LoVo (cell line): ENCODE data around the gene SIK3.

ENCODE experiments used
- DNase-seq: peaks from one replicate; pipeline ENCODE4 v3.0.0-alpha.2; 2016; ENCODE audit warnings: low spot score

The SIK3 gene

DNA sequence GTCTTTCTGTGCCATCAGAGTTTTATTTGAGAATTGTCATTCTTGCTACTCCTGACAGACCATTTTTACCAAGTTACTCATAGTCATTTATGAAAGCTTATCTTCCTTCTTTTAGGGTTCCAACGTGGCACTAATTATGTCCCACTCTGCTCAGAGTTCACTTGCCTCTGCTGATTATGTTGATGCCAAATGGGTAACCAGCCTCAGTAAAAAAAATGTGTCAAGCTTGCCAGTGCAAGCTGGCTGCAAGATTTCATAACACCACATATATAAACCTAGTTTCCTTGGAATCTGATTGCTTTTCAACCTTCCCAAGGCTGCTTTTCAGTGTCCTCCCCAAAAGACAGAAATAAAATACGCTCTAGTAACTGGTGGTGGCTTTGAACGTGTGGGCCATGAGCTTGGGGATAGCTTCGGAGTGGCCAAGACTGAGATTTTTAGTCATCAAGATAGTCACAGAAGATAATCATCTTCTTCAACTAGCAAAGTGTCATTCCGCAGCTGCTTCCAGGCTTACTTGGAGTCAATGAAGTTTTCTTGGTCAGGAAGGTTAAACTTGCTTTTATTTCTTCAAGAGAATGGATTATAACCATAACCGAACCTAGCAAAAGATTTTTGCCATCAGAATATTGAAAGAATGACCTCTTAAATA, 231.3 kb downstream of the SIK3 start:
- no peak for DNase-seq

DNA sequence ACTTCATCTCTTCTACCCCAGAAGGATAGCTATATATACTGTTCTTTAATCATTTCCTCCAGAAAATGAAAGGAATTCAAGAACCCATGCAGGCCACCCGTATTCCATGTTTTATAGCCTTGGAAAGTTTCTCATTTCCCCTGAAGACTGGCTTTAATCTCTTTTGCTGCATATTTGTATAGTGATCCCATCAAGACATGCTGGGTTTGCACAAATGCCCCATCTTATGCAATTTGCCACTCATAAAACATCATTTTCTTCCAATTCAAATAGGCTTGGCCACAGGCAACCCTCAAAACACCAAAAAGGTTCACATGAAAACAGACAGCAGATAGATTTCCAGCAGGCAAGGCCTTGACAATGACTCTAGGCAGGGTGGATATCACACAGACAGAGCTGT, 232.5 kb downstream of the SIK3 start:
- DNase-seq: no peak

DNA sequence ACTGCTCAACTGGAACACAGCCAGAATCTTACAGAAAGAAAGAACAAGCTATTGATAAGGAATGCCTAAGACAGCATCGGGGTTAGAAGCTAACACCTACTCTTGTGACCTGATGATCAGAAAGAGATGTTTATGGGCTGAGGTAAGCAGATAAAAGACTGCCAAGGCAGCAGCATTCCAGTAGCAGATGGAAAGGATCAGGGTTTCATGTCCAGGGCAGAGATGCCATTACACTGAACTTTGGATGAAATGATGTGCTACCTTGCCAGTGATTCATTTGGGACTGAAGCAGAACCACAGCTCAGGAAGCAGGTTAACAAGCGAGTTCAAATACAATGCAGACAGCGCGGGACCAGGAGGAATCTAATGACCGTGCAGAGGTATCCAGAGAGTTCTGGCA, 233.7 kb downstream of the SIK3 start:
- DNase-seq: no peak

DNA sequence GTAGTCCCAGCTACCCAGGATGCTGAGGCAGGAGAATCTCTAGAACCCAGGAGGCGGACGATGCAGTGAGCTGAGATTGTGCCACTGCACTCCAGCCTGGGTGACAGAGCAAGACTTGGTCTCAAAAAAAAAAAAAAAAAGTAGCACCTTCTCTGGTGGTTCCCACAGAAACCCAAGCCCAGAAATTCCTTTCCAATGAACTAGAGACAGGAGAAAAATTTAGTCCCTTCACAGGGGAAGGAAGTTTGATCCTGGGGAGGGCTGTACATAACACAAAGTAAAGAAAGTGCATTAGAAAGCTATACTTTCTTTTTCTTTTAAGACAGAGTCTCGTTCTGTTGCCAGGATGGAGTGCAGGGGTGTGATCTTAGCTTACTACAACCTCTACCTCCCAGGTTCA, 235.3 kb downstream of the SIK3 start:
- no peak for DNase-seq

DNA sequence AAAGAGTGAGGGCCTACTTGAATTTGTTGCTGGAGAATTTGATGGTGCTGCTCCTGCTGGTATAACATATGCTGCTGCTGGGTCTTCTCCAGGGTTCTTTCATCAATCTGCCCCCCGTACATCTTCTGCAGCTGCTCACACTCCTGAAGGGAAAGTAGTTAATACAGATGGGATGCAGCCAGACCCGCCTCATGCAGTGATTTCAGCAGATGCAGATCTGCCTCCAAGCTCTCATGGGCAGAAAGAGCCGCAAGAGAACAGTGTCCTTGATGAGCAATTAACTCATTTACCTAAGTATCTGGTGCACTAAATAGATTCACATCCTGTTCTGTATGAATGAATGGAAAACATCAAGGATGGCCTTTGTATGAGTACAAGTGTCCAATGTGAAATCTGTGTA, 236.0 kb downstream of the SIK3 start:
- no peak for DNase-seq

DNA sequence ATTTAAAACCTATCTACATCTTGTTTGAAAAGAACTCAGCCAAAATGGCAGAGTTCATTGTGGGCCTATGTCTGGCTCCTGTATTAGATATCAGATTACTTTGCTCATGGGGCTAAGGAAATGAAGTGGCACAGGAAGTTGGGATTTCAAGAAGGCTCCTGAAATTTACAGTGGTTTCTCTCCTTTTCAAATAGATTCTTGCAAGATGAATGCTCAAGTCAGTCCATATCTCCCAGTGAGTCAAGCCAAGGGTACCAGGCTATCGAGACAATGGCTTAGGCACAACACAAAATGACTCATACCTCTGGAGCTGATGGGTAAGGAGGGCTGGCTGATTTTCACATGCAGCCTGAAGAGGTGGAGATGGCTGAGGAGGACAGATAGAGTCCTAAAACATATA, 236.7 kb downstream of the SIK3 start:
- no peak for DNase-seq

DNA sequence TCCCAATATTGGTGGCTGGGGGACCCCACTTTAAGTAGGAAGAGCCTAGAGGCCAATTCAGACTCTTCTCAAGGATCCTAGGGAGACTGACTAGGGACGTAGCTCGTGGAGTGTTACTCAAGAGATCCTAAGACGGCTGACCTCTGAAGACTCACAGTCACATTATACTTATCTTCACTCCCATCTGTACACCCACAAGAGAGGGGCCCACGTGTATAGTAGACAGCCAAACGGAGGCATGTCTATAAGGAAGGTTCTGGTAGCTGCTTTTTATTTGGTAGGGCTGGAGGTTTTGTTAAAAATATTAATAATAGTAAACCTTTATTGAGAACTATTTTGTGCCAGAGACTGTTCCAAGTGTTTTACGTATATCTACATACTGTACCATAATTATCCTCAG, 237.9 kb downstream of the SIK3 start:
- DNase-seq: no peak

DNA sequence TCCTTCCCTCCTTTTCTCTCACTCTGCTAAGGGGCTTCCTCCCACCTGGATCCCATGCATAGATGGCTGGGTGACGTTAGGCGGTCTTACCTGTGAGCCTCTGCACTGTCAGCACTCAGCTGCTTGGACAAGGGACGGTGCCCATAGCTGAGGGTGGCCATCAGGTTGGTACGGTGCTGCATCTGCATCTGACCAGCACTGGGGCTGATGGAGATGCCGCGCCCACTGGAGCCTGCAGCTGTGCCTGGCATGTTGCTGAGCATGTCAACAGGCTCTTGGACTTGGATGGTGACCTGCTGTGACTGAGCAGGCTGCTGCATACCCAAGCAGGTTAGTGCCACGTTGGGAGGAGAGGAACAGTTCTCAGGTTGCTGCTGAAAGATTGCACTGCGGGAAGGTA, 239.1 kb downstream of the SIK3 start:
- no peak for DNase-seq

DNA sequence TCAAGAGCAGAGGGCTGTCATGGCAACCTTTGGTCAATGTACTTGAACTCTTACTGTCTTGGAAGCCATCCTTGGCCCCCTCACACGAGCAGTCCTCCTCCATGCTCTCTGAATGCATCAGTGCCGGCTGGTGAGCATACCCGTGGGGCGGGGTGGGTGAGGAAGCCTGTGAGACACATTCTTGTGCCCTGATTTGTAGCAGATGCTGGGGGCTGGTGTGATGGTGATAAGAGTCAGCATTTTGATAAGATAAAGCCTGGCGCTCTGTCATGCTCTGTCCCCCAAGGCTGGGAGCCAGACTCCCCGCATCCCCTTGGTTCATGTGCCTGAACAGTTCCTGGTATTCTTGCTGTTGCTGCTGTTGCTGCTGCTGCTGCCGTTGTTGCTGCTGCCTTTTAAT, 240.3 kb downstream of the SIK3 start:
- no peak for DNase-seq

DNA sequence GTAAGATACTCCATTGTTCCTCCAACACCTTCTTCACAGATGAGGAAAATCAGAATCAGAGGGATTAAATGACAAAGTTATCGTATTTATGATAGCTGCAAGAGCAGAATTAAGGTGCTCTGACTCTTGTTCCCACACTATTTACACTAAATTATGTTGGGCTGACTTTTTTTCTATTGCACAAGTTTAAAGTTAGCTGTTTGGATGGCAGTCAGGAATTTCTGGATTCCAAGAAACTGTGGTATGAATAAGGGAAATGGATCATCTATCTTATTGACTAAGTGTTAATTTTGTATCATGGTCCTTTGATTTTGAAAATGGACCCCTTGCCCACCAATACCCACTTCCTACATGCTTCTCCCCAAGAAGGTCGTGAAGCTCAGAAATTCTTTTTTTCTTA, 240.9 kb downstream of the SIK3 start:
- no peak for DNase-seq

DNA sequence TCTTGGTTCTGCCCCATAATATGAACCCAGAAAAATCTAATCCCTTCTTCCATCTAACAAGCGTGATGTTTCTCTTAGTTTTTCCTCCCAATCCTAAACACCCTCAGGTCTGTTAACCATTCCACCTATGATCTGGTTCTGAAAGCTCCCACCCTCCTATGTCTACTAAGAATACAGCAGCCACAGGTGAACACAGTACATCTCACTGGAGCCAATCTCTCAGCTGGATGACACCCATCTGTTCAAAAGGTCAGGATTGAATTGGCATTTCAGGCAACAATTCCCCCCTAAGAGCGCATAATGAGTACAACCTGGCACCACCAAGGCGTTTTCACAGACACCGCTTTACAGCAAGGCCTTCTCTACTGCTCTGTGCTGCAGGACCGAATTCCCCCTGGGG, 241.8 kb downstream of the SIK3 start:
- DNase-seq: no peak

DNA sequence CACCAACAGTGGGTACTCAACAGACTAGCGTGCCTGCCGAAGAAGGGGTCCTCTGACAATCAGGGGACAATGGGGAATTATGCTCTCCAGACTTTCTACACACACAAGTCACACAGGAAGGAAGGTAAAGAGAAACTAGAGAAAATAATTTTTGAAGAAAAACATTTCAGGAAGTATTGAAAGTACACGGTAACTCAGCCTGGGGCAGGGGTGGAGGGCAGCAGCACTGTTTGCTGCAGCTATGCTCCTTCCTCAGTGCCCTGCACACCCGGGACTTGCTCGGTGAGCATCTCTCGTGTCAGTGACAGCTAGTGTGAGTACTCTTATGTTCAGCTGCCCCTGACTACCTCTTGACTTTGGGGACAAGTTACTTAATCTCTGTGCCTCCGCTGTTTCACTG, 242.8 kb downstream of the SIK3 start:
- no peak for DNase-seq

DNA sequence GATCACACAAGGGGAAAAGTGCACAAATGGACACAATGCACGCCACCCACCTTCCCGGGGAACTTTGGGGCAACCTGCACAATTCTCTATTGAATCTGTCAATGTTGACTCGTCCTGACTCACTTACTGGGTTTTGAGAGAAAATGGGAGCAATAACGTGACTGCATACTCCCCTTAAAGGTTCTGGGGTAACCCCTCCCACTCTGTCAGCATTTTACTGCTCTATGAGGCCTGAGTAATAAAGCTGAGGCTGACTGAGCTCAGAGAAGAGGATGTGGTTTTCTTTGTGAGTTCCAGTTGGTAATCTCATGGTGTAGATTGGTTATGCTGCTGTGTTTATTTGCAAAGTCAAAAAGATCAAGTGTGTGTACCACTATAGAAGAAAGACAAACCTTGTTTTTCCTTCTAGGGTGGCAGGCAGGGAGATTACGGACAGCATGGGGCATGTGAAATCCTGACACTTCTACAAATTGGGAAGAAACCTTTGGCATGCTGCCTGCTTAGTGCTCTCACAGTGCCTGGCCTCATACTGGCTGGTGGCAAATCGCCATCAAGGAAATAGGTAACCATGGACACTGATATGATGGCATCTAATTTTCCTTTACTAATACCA, 244.7 kb downstream of the SIK3 start:
- DNase-seq: peak; percentile 45

DNA sequence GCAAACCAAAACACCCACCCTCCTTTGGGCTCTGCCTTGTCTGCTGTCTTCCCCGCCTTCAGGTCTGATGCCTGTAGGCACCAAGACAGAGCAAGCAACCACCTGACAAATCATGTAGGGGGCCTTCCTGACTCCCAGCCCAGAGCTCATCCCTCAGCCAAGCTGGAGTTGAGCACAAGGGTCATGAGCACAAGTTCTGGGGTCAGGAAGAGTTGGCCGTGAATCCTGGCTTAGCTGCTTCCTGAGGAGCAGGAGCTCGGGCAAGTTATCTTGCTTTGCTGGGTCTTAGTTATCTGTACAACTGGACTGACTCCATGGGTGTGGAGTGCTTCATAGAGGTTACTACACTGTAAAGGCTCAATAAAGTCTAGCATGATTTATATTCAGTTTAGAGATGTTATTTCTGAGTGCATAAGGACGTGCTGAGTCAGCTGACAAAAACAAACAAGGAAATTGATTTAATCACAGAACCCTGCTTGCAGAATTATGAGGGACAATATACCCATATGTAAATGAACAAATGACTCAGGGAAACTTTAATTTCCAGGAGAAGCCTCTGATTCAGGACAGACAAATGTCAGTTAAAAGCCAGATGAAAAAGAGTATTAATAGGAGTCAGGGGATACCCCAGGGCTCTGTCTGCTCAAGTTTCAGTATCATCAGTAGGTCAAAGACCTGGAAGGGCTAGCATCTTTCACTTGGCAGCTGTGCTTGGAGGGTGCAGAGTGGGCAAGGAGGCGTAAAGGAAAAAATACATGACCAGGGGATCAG, 245.8 kb downstream of the SIK3 start:
- DNase-seq: peak; percentile 33

DNA sequence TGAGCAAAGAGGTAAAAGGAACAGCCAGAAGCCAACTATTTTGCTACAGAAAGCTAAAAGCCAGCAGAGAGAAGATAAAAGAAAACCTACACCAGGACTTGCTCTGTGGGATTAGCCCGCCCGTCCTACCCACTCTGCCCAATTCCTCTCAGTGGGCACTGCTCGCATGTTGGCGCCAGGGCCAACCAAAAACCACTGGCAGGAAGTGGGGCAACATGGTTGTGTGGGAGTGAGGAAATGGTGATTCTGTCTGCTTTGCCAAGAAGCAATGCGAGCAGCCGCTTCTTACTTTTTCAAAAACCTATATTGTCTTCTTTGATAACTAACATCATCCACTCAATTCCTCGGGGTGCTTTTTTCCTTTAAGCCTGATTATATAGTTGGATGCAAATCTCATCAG, 246.6 kb downstream of the SIK3 start:
- no peak for DNase-seq

DNA sequence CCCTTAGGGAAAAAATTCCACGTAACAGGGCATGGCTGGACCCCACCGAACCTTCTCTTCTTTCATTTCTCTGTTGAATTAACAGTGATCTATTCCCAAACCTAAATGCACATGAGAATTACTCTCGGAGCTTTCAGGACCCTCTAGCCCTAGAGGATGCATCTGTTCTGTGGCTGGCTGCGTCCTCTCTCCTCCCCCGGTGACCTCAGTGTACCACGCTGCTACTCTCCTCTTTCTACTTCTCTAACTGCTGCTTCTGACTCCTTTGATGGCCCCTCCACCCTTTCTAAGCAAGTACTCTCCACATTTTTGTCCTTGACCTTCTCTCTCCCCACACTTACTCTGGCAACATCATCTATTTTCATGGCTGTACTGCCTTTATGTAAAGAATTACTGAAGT, 248.7 kb downstream of the SIK3 start:
- DNase-seq: no peak

DNA sequence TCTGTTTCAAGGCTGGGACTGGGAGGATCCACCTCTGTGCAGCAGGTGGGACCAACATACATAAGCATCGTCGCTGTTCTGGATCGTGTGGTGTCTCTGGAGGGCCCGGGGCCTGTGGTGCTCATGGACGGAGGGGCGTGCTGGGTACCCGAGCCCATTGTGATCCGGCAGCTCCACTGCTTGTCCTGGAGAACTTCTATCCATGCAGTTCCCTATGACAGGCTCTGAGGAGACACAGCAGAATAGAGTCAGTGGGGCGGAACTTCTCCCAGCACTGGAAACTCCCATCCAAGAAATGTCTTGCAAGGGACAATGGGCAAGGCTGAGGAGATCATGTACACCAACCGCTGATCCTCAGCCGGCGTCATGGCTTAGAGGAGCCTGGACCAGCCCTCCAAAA, 249.2 kb downstream of the SIK3 start:
- DNase-seq: no peak

DNA sequence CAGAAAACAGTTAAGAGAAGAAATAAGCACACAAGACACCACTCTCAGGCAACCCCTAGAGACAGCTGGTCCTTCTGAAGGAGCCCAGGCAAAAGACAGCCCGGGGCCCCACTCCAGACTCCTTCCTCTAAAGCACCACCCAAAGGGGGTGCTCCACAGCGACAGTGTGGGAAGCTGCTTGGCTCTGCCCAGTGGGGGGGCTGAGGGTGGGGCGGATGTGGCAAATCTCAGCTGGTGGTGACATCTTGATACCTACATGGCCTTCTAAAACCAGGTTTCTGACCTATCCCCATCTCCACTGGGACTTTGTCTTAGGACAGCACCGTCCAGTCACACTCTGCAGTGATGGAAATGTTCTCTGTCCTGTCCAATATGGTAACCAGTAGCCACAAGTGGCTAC, 250.6 kb downstream of the SIK3 start:
- no peak for DNase-seq

DNA sequence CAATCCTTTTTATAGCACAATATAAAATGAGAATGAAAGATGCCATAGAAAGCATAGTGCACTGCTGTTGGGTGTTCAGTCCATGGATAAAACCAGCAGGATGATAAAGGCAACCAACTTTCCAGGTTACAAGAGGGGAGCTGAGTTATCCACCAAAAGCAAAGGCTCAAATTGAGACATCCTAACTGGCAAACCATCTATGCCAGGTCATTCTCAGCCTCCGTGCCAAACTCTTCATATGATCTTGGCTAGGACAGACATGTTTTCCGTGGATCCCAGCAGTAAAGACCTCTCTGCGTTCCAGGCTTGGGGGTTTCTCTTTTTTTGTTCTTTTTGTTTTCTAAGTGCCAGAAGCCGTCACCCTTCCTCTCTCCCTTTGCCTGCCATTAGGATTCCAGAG, 253.5 kb downstream of the SIK3 start:
- DNase-seq: no peak

DNA sequence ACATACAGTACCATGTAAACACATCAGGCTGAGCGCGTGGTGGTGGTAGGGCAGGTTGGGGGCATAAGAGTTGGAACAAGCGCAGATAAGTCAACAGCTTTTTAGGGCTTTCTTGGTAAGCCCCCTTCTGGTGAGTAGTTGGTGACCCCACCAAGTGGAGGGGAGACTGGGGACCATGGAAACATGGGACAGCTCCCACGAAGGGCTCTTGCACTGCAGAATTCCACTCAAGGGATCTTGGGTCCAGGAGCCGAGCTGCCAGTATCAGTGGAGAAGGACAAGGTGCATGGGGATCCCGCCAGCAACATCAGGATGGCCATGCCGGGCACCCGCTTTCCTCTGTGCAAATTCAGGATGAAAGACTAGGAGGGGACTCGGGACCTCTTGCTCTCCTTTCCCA, 254.6 kb downstream of the SIK3 start:
- DNase-seq: no peak

DNA sequence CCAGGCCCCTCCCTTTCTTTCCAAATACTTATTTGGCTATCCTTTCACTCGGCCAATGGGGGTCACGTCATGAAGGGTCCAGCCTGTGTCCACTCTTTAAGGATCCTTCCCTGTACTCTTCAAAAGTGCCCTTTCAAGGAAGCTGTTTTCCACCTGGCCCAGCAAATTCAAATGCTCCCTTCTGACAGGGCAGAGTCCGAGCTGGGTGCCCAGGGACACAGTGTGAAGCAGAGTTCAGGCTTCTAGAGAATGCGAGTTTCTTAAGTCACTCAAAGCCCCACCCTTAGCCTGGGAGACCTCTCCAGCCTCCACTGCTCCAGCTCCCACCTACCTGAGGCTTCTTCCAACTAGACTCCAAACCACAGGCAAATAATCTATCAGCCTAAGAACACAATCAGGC, 255.3 kb downstream of the SIK3 start:
- no peak for DNase-seq

DNA sequence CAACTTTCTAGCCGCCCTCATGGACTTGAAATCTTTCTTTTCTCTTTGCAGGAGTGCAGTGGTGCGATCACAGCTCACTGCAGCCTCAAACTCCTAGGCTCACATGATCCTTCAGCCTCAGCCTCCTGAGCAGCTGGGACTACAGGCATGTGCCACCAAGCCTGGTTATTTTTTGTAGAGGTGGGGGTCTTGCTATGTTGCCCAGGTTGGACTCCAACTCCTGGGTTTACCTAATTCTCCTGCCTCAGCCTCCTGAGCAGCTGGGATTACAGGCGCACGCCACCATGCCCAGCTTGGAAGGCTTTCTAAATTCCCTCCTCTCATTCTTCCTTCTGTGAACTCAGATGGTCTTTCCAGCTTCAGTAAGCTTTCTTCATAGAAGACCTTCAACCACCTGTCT, 256.1 kb downstream of the SIK3 start:
- DNase-seq: no peak

DNA sequence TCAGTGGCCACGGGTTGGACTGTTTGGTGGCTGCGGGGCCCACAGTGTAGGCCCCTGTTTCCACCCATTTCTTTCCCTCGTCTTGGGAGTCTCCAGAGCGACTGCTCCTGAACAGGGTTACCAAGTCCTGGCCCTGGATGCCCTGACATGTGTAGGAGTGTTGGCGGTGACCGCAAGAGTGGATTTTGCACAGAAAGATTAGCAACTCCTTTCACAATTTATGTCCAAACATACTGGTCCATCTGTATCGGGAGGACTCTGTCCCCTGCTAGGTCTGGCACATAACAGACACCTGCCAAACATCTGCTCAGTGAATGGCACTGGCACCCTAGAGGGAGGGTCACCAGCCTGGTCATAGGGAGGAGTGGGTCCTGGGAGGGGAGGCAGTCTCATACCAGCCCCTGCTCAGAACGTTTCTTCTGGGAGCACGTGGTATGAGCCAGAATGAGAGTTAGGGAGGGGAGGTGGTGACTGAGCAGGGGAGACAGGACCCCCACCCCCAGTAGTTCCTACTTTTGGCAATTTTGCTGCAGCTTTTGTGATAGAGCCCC, 257.4 kb downstream of the SIK3 start:
- DNase-seq: no peak
